ENCODE data around the gene TNNT3. TPM values are rescaled to one million over a fixed set of nuclear protein-coding genes. Genes with fewer than 3 reads are reported as not detected.

Gene TNNT3
- total RNA-seq, 1 donor from 2014 or later: 0.70 TPM

- Mint-ChIP-seq H3K36me3 (ENCODE audit: low read depth) (no peaks in the 10 kb centered on the region), H3K27me3 (ENCODE audit: insufficient read depth) (peaks cover 2% of the 10 kb centered on the region), H3K4me3 (no peak overlapping the region), H3K27ac (no peak overlapping the region), H3K9me3 (no peaks in the 10 kb centered on the region), H3K4me1 (ENCODE audit: low read depth) (no peaks in the 10 kb centered on the region)
- DNase-seq (ENCODE audit: low spot score): no peak
- intact Hi-C loops (cut with micrococcal nuclease): no loop called here
Observed at GRCh38 chr11:1932105-1932480, 12.6 kb downstream of the TNNT3 start.

GRCh38 chr11:1932681-1933080 is 13.2 kb downstream of the TNNT3 start:
- intact Hi-C loops (cut with micrococcal nuclease): no loop called here
- Mint-ChIP-seq H3K4me1 (ENCODE audit: low read depth) (no peaks in the 10 kb centered on the region), H3K4me3 (no peak overlapping the region), H3K27ac (no peak overlapping the region), H3K27me3 (ENCODE audit: insufficient read depth) (peaks cover 2% of the 10 kb centered on the region), H3K36me3 (ENCODE audit: low read depth) (no peaks in the 10 kb centered on the region), H3K9me3 (no peaks in the 10 kb centered on the region)
- DNase-seq (ENCODE audit: low spot score): no peak

GRCh38 chr11:1933416-1934334 is 14.2 kb downstream of the TNNT3 start:
- no peak overlapping the region for H3K27ac Mint-ChIP-seq
- H3K9me3 Mint-ChIP-seq: no peaks in the 10 kb centered on the region
- H3K36me3 Mint-ChIP-seq (ENCODE audit: low read depth): no peaks in the 10 kb centered on the region
- no peaks in the 10 kb centered on the region for H3K4me1 Mint-ChIP-seq (ENCODE audit: low read depth)
- no peak overlapping the region for H3K4me3 Mint-ChIP-seq
- H3K27me3 Mint-ChIP-seq (ENCODE audit: insufficient read depth): peaks cover 2% of the 10 kb centered on the region
- no peak for DNase-seq (ENCODE audit: low spot score)
- intact Hi-C loops (cut with micrococcal nuclease): loop anchor here (2.0 kb wide), 1 partner anchor 21 kb away; no protein-coding TSS in a partner anchor

GRCh38 chr11:1934335-1935155 is 15.0 kb downstream of the TNNT3 start:
- no peak overlapping the region for H3K4me3 Mint-ChIP-seq
- peaks cover 2% of the 10 kb centered on the region for H3K27me3 Mint-ChIP-seq (ENCODE audit: insufficient read depth)
- H3K27ac Mint-ChIP-seq: no peak overlapping the region
- no peaks in the 10 kb centered on the region for H3K36me3 Mint-ChIP-seq (ENCODE audit: low read depth)
- no peak for DNase-seq (ENCODE audit: low spot score)
- intact Hi-C loops (cut with micrococcal nuclease): loop anchor here (2.0 kb wide), 1 partner anchor 22 kb away; no protein-coding TSS in a partner anchor
- H3K9me3 Mint-ChIP-seq: no peaks in the 10 kb centered on the region
- no peaks in the 10 kb centered on the region for H3K4me1 Mint-ChIP-seq (ENCODE audit: low read depth)

GRCh38 chr11:1935156-1936071 is 15.9 kb downstream of the TNNT3 start:
- Mint-ChIP-seq H3K4me3 (no peak overlapping the region), H3K9me3 (no peaks in the 10 kb centered on the region), H3K4me1 (ENCODE audit: low read depth) (peaks cover 9% of the 10 kb centered on the region), H3K27ac (no peak overlapping the region), H3K36me3 (ENCODE audit: low read depth) (no peaks in the 10 kb centered on the region), H3K27me3 (ENCODE audit: insufficient read depth) (peaks cover 2% of the 10 kb centered on the region)
- DNase-seq (ENCODE audit: low spot score): no peak
- intact Hi-C loops (cut with micrococcal nuclease): loop anchor here (2.0 kb wide), 1 partner anchor 23 kb away; no protein-coding TSS in a partner anchor

GRCh38 chr11:1936072-1936780 is 16.7 kb downstream of the TNNT3 start:
- Mint-ChIP-seq H3K27me3 (ENCODE audit: insufficient read depth) (peaks cover 2% of the 10 kb centered on the region), H3K36me3 (ENCODE audit: low read depth) (no peaks in the 10 kb centered on the region), H3K9me3 (no peaks in the 10 kb centered on the region), H3K27ac (no peak overlapping the region), H3K4me1 (ENCODE audit: low read depth) (peaks cover 10% of the 10 kb centered on the region), H3K4me3 (no peak overlapping the region)
- DNase-seq (ENCODE audit: low spot score): no peak
- intact Hi-C loops (cut with micrococcal nuclease): no loop called here

- peaks cover 10% of the 10 kb centered on the region for H3K4me1 Mint-ChIP-seq (ENCODE audit: low read depth)
- DNase-seq (ENCODE audit: low spot score): no peak
- H3K9me3 Mint-ChIP-seq: no peaks in the 10 kb centered on the region
- H3K36me3 Mint-ChIP-seq (ENCODE audit: low read depth): no peaks in the 10 kb centered on the region
- no peak overlapping the region for H3K4me3 Mint-ChIP-seq
- peaks cover 2% of the 10 kb centered on the region for H3K27me3 Mint-ChIP-seq (ENCODE audit: insufficient read depth)
- intact Hi-C loops (cut with micrococcal nuclease): no loop called here
- no peak overlapping the region for H3K27ac Mint-ChIP-seq
Observed at GRCh38 chr11:1936781-1937615, 17.5 kb downstream of the TNNT3 start.

GRCh38 chr11:1937616-1938342 is 18.3 kb downstream of the TNNT3 start:
- Mint-ChIP-seq H3K36me3 (ENCODE audit: low read depth) (no peaks in the 10 kb centered on the region), H3K4me3 (no peak overlapping the region), H3K9me3 (no peaks in the 10 kb centered on the region), H3K4me1 (ENCODE audit: low read depth) (peaks cover 10% of the 10 kb centered on the region), H3K27ac (no peak overlapping the region), H3K27me3 (ENCODE audit: insufficient read depth) (peaks cover under 1% of the 10 kb centered on the region)
- intact Hi-C loops (cut with micrococcal nuclease): no loop called here
- DNase-seq (ENCODE audit: low spot score): no peak

GRCh38 chr11:1938343-1939005 is 19.0 kb downstream of the TNNT3 start:
- no peak overlapping the region for H3K27ac Mint-ChIP-seq
- no peaks in the 10 kb centered on the region for H3K36me3 Mint-ChIP-seq (ENCODE audit: low read depth)
- no peak for DNase-seq (ENCODE audit: low spot score)
- no peaks in the 10 kb centered on the region for H3K27me3 Mint-ChIP-seq (ENCODE audit: insufficient read depth)
- no peaks in the 10 kb centered on the region for H3K9me3 Mint-ChIP-seq
- intact Hi-C loops (cut with micrococcal nuclease): loop anchor here (1.0 kb wide), 1 partner anchor 23 kb away; no protein-coding TSS in a partner anchor
- H3K4me1 Mint-ChIP-seq (ENCODE audit: low read depth): peaks cover 10% of the 10 kb centered on the region
- H3K4me3 Mint-ChIP-seq: no peak overlapping the region

- intact Hi-C loops (cut with micrococcal nuclease): loop anchor here (1.0 kb wide), 1 partner anchor 24 kb away; no protein-coding TSS in a partner anchor
- Mint-ChIP-seq H3K4me3 (no peak overlapping the region), H3K4me1 (ENCODE audit: low read depth) (peaks cover 10% of the 10 kb centered on the region), H3K27me3 (ENCODE audit: insufficient read depth) (no peaks in the 10 kb centered on the region), H3K27ac (no peak overlapping the region), H3K36me3 (ENCODE audit: low read depth) (no peaks in the 10 kb centered on the region), H3K9me3 (no peaks in the 10 kb centered on the region)
- no peak for DNase-seq (ENCODE audit: low spot score)
Observed at GRCh38 chr11:1939006-1939625, 19.6 kb downstream of the TNNT3 start.
